Gastroesophageal sphincter (tissue), 3 donors: ENCODE measurements around the gene MNAT1.
"Not testable (repeated sequence)": the region's sequence is repeated elsewhere in the genome, so short reads cannot be mapped to it uniquely, and the experiment has no call there.

Experiments
- CTCF ChIP-seq, 4 experiments: fragments of 200-600 bp in 2 of 4; fragments of 450-650 bp in 2 of 4; sonication (generic) in 1 of 4; IDR thresholded peaks; one replicate each; pipeline ENCODE4 v1.5.1; 2017 to 2019; ENCODE audit warnings: antibody characterized with exemption in 4 of 4, mild to moderate bottlenecking in 2 of 4, moderate library complexity in 2 of 4
- EP300 ChIP-seq: sonication (generic); formaldehyde crosslinking; IDR thresholded peaks from one replicate; pipeline ENCODE4 v1.6.1; 2017; ENCODE audit warnings: antibody characterized with exemption, mild to moderate bottlenecking
- POLR2A ChIP-seq, 2 donors: fragments of 450-650 bp; IDR thresholded peaks; one replicate each; pipeline ENCODE4 v1.6.1; 2017; ENCODE audit warnings: antibody characterized with exemption in 2 of 2, mild to moderate bottlenecking in 2 of 2, moderate library complexity in 1 of 2
- POLR2AphosphoS5 ChIP-seq: sonication (generic); formaldehyde crosslinking; IDR thresholded peaks from one replicate; pipeline ENCODE4 v1.6.1; 2017; ENCODE audit warnings: antibody characterized with exemption

- not testable (repeated sequence) for TF ChIP-seq POLR2A (IDR thresholded peaks at IDR 0.05); CTCF (IDR thresholded peaks at IDR 0.05); POLR2AphosphoS5; EP300
Measured at GRCh38 chr14:60851692-60852091, 117.1 kb downstream of the MNAT1 start.
